Thymus (tissue), 11 donors: ENCODE measurements around the gene AMIGO3. TPM values are rescaled to one million over a fixed set of nuclear protein-coding genes. Genes with fewer than 3 reads are reported as not detected.
"Not testable (repeated sequence)": the region's sequence is repeated elsewhere in the genome, so short reads cannot be mapped to it uniquely, and the experiment has no call there.

Experiments
- DNase-seq, 9 donors: peaks; one replicate each; pipeline ENCODE4 v3.0.0-alpha.2; 2013; ENCODE audit warnings: low spot score in 9 of 9, low read depth in 6 of 9, missing footprints in 1 of 9
- H3K27ac ChIP-seq, 2 donors: one replicate each; pipeline ENCODE4 v1.5.1; 2013; ENCODE audit warnings: control low read depth in 1 of 2, low read depth in 1 of 2, low read length in 1 of 2, mild to moderate bottlenecking in 1 of 2, moderate library complexity in 1 of 2
- H3K27me3 ChIP-seq, 2 donors: one replicate each; pipeline ENCODE4 v1.5.1; 2013; ENCODE audit warnings: low read length in 1 of 2; ENCODE audit not compliant: control insufficient read depth in 2 of 2, insufficient read depth in 1 of 2
- H3K36me3 ChIP-seq, 2 donors: one replicate each; pipeline ENCODE4 v1.5.1; 2013; ENCODE audit warnings: low read length in 1 of 2, mild to moderate bottlenecking in 1 of 2, moderate library complexity in 1 of 2; ENCODE audit not compliant: control insufficient read depth in 2 of 2, insufficient read depth in 2 of 2
- H3K4me1 ChIP-seq, 2 donors: one replicate each; pipeline ENCODE4 v1.5.1; 2013; ENCODE audit warnings: low read length in 2 of 2; ENCODE audit not compliant: control insufficient read depth in 2 of 2, insufficient read depth in 2 of 2
- H3K4me3 ChIP-seq, 2 donors: one replicate each; pipeline ENCODE4 v1.5.1; 2013; ENCODE audit warnings: low read length in 2 of 2, control low read depth in 1 of 2, mild to moderate bottlenecking in 1 of 2
- H3K9me3 ChIP-seq, 2 donors: one replicate each; pipeline ENCODE4 v1.5.1; 2013; ENCODE audit warnings: low read length in 1 of 2, mild to moderate bottlenecking in 1 of 2; ENCODE audit not compliant: control insufficient read depth in 2 of 2, insufficient read depth in 1 of 2
- WGBS: extraction: QIAGEN DNeasy Blood & Tissue Kit; methylation state at CpG from one replicate; pipeline ENCODE4 v1.1.7; 2013; 5-methylcytosine and 5-hydroxymethylcytosine counted together
- polyA plus RNA-seq: library from polyadenylated mRNA; stranded (reverse); fragments of 200-250 nt; gene quantifications from one replicate; pipeline ENCODE4 v1.2.3, GENCODE V29; 2013
- total RNA-seq: library from RNA; stranded (reverse); fragments of 120-200 nt; gene quantifications from one replicate; pipeline ENCODE4 v1.2.4, GENCODE V29; 2013
- donor health status: healthy.

The AMIGO3 gene
- total and polyA plus RNA-seq, 2 donors: 0.19 to 2.0 TPM

GRCh38 chr3:49700014-49700413 is 19.5 kb downstream of the AMIGO3 start:
- Histone ChIP-seq H3K36me3 (peaks cover 55% of the 10 kb centered on the region in 2 donors), H3K9me3 (peaks cover 0 to 7% of the 10 kb centered on the region in 2 donors), H3K27me3 (no peaks in the 10 kb centered on the region), H3K4me1 (no peaks in the 10 kb centered on the region), H3K4me3 (no peak overlapping the region), H3K27ac (no peak overlapping the region)
- WGBS: 95% methylated on average over 8 of the region's 8 CpGs
- no peak for DNase-seq

GRCh38 chr3:49699281-49699979 is 20.1 kb downstream of the AMIGO3 start:
- Histone ChIP-seq H3K9me3 (peaks cover 0 to 7% of the 10 kb centered on the region in 2 donors), H3K36me3 (peaks cover 49 to 50% of the 10 kb centered on the region in 2 donors), H3K4me3 (no peak overlapping the region), H3K27me3 (no peaks in the 10 kb centered on the region), H3K4me1 (no peaks in the 10 kb centered on the region), H3K27ac (no peak overlapping the region)
- no peak for DNase-seq
- WGBS: 97% methylated on average over 16 of the region's 16 CpGs

- not testable (repeated sequence) for H3K9me3 ChIP-seq, H3K4me1 ChIP-seq, DNase-seq, H3K27ac ChIP-seq, H3K4me3 ChIP-seq, H3K27me3 ChIP-seq
- 93% methylated on average over 4 of the region's 4 CpGs for WGBS
- peaks cover 23 to 33% of the 10 kb centered on the region in 2 donors for H3K36me3 ChIP-seq
Measured at GRCh38 chr3:49695350-49696015, 24.0 kb downstream of the AMIGO3 start.

GRCh38 chr3:49694409-49695070 is 24.9 kb downstream of the AMIGO3 start:
- DNase-seq, H3K4me3 ChIP-seq, H3K27me3 ChIP-seq, H3K9me3 ChIP-seq, H3K27ac ChIP-seq, H3K4me1 ChIP-seq: not testable (repeated sequence)
- 92% methylated on average over 6 of the region's 6 CpGs for WGBS
- peaks cover 14 to 24% of the 10 kb centered on the region in 2 donors for H3K36me3 ChIP-seq

GRCh38 chr3:49691481-49691880 is 28.0 kb downstream of the AMIGO3 start:
- H3K9me3 ChIP-seq, H3K36me3 ChIP-seq, H3K4me3 ChIP-seq, H3K27ac ChIP-seq, DNase-seq: not testable (repeated sequence)
- H3K27me3 ChIP-seq: peaks cover 2 to 21% of the 10 kb centered on the region in 2 donors
- over 99% methylated on average over 3 of the region's 3 CpGs for WGBS
- H3K4me1 ChIP-seq: peaks cover 7 to 13% of the 10 kb centered on the region in 2 donors

GRCh38 chr3:49690856-49691255 is 28.6 kb downstream of the AMIGO3 start:
- WGBS: 98% methylated on average over 3 of the region's 3 CpGs
- H3K4me1 ChIP-seq: peaks cover 7 to 13% of the 10 kb centered on the region in 2 donors
- H3K27ac ChIP-seq, H3K36me3 ChIP-seq, H3K9me3 ChIP-seq, DNase-seq, H3K4me3 ChIP-seq: not testable (repeated sequence)
- peaks cover 3 to 27% of the 10 kb centered on the region in 2 donors for H3K27me3 ChIP-seq

GRCh38 chr3:49689908-49690624 is 29.4 kb downstream of the AMIGO3 start:
- 10% methylated on average over 16 of the region's 16 CpGs for WGBS
- peak overlapping the region in 1 of 2 donors; percentile 43 for H3K27ac ChIP-seq
- not testable (repeated sequence) for H3K9me3 ChIP-seq, H3K36me3 ChIP-seq, DNase-seq
- peaks cover 7 to 13% of the 10 kb centered on the region in 2 donors for H3K4me1 ChIP-seq
- peak overlapping the region; percentile 76 to 98 for H3K4me3 ChIP-seq
- H3K27me3 ChIP-seq: peaks cover 4 to 35% of the 10 kb centered on the region in 2 donors

GRCh38 chr3:49689046-49689907 is 30.2 kb downstream of the AMIGO3 start, which contains the start of the genes MST1 and RNF123:
TSS of gene MST1 (minus strand) at chr3:49689474. CDS start at chr3:49688691, 783 bp downstream.
TSS of gene RNF123 (plus strand) at chr3:49689557. CDS start at chr3:49691166, 1,609 bp downstream.
- peaks cover 4 to 39% of the 10 kb centered on the region in 2 donors for H3K27me3 ChIP-seq
- 5% methylated on average over 66 of the region's 66 CpGs for WGBS
- peak; percentile 85 to 96 (median 89) for DNase-seq
- peak within 1 kb of the TSS; percentile 43 to 66 for H3K27ac ChIP-seq
- peak within 1 kb of the TSS; percentile 76 to 98 for H3K4me3 ChIP-seq
- peaks cover 3 to 4% of the 10 kb centered on the region in 2 donors for H3K36me3 ChIP-seq
- no peaks in the 10 kb centered on the region for H3K9me3 ChIP-seq
- peaks cover 7 to 13% of the 10 kb centered on the region in 2 donors for H3K4me1 ChIP-seq
